Activated B cell treated with CpG ODN at 0.5 μM for 24 hours (primary cell): ENCODE results near the gene AUNIP. TPM values are rescaled to one million over a fixed set of nuclear protein-coding genes. Genes with fewer than 3 reads are reported as not detected.

Experiments used
- ATAC-seq: fragments of 200-7000 bp; cut with Tn5 transposase; one replicate; pipeline ENCODE4 v1.10.0; 2021; ENCODE audit warnings: low read depth, mild to moderate bottlenecking, moderate library complexity
- CTCF ChIA-PET: fragments of 350-600 bp; sonication (Branson Sonifier 250); formaldehyde crosslinking; loops from one replicate; lab custom pipeline; 2021; ENCODE audit warnings: antibody characterized with exemption; lab: Charles Lee
- POLR2A ChIA-PET: fragments of 350-600 bp; sonication (Branson Sonifier 250); formaldehyde crosslinking; loops from one replicate; lab custom pipeline; 2021; ENCODE audit warnings: antibody characterized with exemption; lab: Charles Lee
- DNase-seq: peaks from one replicate; pipeline ENCODE4 v3.0.0; 2022
- H3K27ac Mint-ChIP-seq: one replicate; pipeline ENCODE4 v1.8.0; 2020; ENCODE audit warnings: mixed read lengths
- H3K27me3 Mint-ChIP-seq: one replicate; pipeline ENCODE4 v1.8.0; 2021; ENCODE audit warnings: mixed read lengths
- H3K36me3 Mint-ChIP-seq: one replicate; pipeline ENCODE4 v1.8.0; 2021; ENCODE audit warnings: low read depth, mixed read lengths
- H3K4me1 Mint-ChIP-seq: one replicate; pipeline ENCODE4 v1.8.0; 2021; ENCODE audit warnings: mixed read lengths
- H3K4me3 Mint-ChIP-seq: one replicate; pipeline ENCODE4 v1.8.0; 2020; ENCODE audit warnings: mild to moderate bottlenecking, mixed read lengths
- H3K9me3 Mint-ChIP-seq: one replicate; pipeline ENCODE4 v1.8.0; 2020; ENCODE audit warnings: mixed read lengths
- intact Hi-C: fragments of 100-400 bp; cut with micrococcal nuclease; formaldehyde crosslinking; loops from one replicate; pipeline ENCODE4 v1.15.1; 2024
- total RNA-seq: library from RNA; stranded (reverse); gene quantifications from 2 replicates; pipeline ENCODE4 v1.2.3, GENCODE V29; 2022
- TF ChIP-seq, protein P1 (sequence below): fragments of 200-600 bp; IDR thresholded peaks from one replicate; pipeline ENCODE4 v1.8.0; 2022; ENCODE audit warnings: antibody characterized with exemption, mild to moderate bottlenecking

The AUNIP gene
- total RNA-seq, 1 donor from 2014 or later: 0.42 TPM

- Mint-ChIP-seq H3K27me3 (no peaks in the 10 kb centered on the region), H3K27ac (no peak overlapping the region), H3K36me3 (peaks cover 72% of the 10 kb centered on the region), H3K4me3 (no peak overlapping the region), H3K9me3 (no peaks in the 10 kb centered on the region), H3K4me1 (no peaks in the 10 kb centered on the region)
- intact Hi-C loops: no loop called here
- ATAC-seq (no peak), DNase-seq (no peak)
- ChIA-PET POLR2A (interaction anchor here (1.0 kb wide), 1 partner anchor 9 kb away, joined by 3 read pairs; the partner anchor contains the start of gene MTFR1L), CTCF (no interaction called here)
- TF ChIP-seq, protein P1, sequence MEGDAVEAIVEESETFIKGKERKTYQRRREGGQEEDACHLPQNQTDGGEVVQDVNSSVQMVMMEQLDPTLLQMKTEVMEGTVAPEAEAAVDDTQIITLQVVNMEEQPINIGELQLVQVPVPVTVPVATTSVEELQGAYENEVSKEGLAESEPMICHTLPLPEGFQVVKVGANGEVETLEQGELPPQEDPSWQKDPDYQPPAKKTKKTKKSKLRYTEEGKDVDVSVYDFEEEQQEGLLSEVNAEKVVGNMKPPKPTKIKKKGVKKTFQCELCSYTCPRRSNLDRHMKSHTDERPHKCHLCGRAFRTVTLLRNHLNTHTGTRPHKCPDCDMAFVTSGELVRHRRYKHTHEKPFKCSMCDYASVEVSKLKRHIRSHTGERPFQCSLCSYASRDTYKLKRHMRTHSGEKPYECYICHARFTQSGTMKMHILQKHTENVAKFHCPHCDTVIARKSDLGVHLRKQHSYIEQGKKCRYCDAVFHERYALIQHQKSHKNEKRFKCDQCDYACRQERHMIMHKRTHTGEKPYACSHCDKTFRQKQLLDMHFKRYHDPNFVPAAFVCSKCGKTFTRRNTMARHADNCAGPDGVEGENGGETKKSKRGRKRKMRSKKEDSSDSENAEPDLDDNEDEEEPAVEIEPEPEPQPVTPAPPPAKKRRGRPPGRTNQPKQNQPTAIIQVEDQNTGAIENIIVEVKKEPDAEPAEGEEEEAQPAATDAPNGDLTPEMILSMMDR: no peak
These were observed 30.8 kb downstream of the AUNIP start for GRCh38 chr1:25828491-25828890.

DNA sequence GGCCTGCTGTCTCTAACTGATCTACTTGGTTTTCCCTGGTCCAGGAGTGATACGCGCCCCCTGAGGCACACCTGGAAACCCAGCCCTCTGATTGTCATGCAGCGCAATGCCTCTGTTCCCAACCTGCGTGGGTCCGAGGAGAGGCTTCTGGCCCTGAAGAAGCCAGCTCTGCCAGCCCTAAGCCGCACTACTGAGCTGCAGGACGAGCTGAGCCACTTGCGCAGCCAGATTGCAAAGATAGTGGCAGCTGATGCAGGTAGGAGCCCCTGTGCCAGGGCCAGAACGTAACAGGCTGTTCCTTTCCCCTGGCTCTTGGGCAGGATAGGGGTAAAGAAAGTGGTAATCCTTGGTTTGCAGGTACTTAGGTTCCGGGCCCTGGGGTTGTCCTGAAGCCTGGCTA, 32.7 kb downstream of the AUNIP start:
- Mint-ChIP-seq H3K36me3 (peaks cover 54% of the 10 kb centered on the region), H3K9me3 (no peaks in the 10 kb centered on the region), H3K4me1 (peaks cover 6% of the 10 kb centered on the region), H3K27me3 (no peaks in the 10 kb centered on the region), H3K27ac (no peak overlapping the region), H3K4me3 (no peak overlapping the region)
- intact Hi-C loops: no loop called here
- no peak for ATAC-seq
- TF ChIP-seq, protein P1: no peak
- CTCF ChIA-PET: no interaction called here
- POLR2A ChIA-PET: interaction anchor here (0.6 kb wide), 1 partner anchor 1945 kb away, joined by 5 read pairs; no protein-coding TSS in a partner anchor
- DNase-seq: no peak

- Mint-ChIP-seq H3K4me1 (peaks cover 16% of the 10 kb centered on the region), H3K27ac (no peak overlapping the region), H3K9me3 (no peaks in the 10 kb centered on the region), H3K27me3 (no peaks in the 10 kb centered on the region), H3K4me3 (no peak overlapping the region), H3K36me3 (peaks cover 48% of the 10 kb centered on the region)
- no peak for ATAC-seq
- ChIA-PET CTCF (no interaction called here), POLR2A (no interaction called here)
- DNase-seq: no peak
- intact Hi-C loops: no loop called here
- TF ChIP-seq, protein P1: no peak
These were observed 33.7 kb downstream of the AUNIP start for GRCh38 chr1:25825605-25826004.

- Mint-ChIP-seq H3K36me3 (peaks cover 14% of the 10 kb centered on the region), H3K27ac (peak overlapping the region; percentile 2)
- ATAC-seq: no peak
These were observed 37.6 kb downstream of the AUNIP start for GRCh38 chr1:25821630-25822091.

DNA sequence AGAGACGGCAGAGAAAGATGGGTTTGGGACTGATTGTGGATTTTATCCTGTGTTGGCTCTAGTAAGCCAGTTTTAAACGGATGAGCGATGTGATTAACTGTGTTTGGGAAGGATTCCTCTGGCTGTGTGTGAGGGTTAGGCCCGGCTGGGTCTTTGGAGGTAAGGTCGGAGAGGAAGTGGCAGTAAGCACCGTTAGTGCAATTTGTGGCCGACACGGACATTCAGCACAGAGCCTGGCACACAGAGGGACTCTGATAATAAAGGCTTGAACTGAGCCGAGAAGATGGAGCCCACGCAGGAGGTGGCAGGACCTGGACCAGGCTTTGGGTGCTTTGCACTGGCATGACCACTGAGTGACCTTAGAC, 38.2 kb downstream of the AUNIP start:
- ATAC-seq: no peak
- Mint-ChIP-seq H3K27ac (peak overlapping the region; percentile 90), H3K4me3 (peak overlapping the region; percentile 92), H3K4me1 (peaks cover 27% of the 10 kb centered on the region), H3K36me3 (peaks cover 9% of the 10 kb centered on the region), H3K9me3 (no peaks in the 10 kb centered on the region), H3K27me3 (no peaks in the 10 kb centered on the region)
- TF ChIP-seq, protein P1: no peak
- ChIA-PET CTCF (no interaction called here), POLR2A (interaction anchor here (0.6 to 2.7 kb wide), 8 partner anchors 11 to 589 kb away, joined by 3 to 22 read pairs (median 6); partner anchors contain the start of genes MACO1, PAFAH2, PAQR7 and SYF2)
- intact Hi-C loops: loop anchor here (2.0 kb wide), 2 partner anchors 38 to 54 kb away; partner anchors contain the start of genes AUNIP and PAQR7
- DNase-seq: no peak

More at GRCh38 chr1:25821630-25822091, 37.6 kb downstream of the AUNIP start:
- Mint-ChIP-seq H3K4me3 (peak overlapping the region; percentile 92), H3K27me3 (no peaks in the 10 kb centered on the region), H3K9me3 (no peaks in the 10 kb centered on the region), H3K4me1 (peaks cover 27% of the 10 kb centered on the region)
- TF ChIP-seq, protein P1: no peak
- no peak for DNase-seq
- POLR2A ChIA-PET: interaction anchor here (1.0 to 2.7 kb wide), 4 partner anchors 11 to 589 kb away, joined by 4 to 22 read pairs (median 10); partner anchors contain the start of genes MACO1 and SYF2
- CTCF ChIA-PET: no interaction called here
- intact Hi-C loops: loop anchor here (2.0 kb wide), 2 partner anchors 37 to 53 kb away; partner anchors contain the start of genes AUNIP and PAQR7
